ENCODE data around the gene CCDC177. TPM values are rescaled to one million over a fixed set of nuclear protein-coding genes. Genes with fewer than 3 reads are reported as not detected.

Gene CCDC177
- total and polyA plus RNA-seq, 2 of the 8 experiments (the other 6 are each of a cell fraction or from before 2014, with no cell fraction given): 0.62 to 2.8 TPM

DNA sequence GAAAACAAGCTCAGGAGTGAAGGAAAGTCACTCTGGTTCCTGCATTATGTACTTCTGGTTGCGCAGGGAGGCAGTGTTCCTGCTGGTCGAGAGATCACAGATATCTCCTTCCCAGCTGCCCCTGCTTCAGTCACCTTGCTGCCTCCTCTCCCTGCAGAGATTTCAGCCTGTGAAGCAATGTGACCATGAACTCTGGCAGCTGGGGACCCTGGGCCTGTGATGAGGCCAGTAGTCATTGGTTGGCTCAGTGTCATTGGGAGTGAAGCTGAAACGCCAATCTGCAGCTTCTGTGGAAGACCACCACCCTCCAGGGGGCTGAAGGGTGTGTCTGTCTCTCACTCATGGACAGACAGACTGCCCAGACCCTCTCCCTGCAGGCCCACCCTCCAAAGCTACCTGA lies 45.1 kb downstream of the CCDC177 start:
- POLR2A ChIA-PET (ENCODE audit: partially characterized antibody): interaction anchor here (1.4 to 1.8 kb wide), 2 partner anchors 10 to 13 kb away, joined by 3 to 4 read pairs; no protein-coding TSS in a partner anchor
- no peak overlapping the region for H3K4me3 ChIP-seq (ENCODE audit: extremely low read depth in 1 of 4, insufficient read depth in 2 of 4, low read depth in 3 of 4, low read length in 4 of 4)
- no peak overlapping the region for H2BK15ac ChIP-seq (ENCODE audit: low read length)
- H3K27me3 ChIP-seq (replicated peaks in 1 of 4; ENCODE audit: control insufficient read depth in 3 of 4, extremely low read depth in 1 of 4, insufficient read depth in 3 of 4, low read length in 3 of 4): no peaks in the 10 kb centered on the region
- H3K27ac ChIP-seq (ENCODE audit: low read depth, low read length): no peak overlapping the region
- no peaks in the 10 kb centered on the region for H4K20me1 ChIP-seq (replicated peaks in 1 of 2; ENCODE audit: control insufficient read depth in 1 of 2, insufficient read depth in 2 of 2, low read length in 2 of 2)
- H3K23ac ChIP-seq (ENCODE audit: insufficient read length): no peak overlapping the region
- H3K9me3 ChIP-seq (ENCODE audit: insufficient read depth in 2 of 2, low read depth in 1 of 2, low read length in 1 of 2): no peaks in the 10 kb centered on the region
- FAIRE-seq (no peak), DNase-seq (ENCODE audit: low read depth in 1 of 2, low spot score in 2 of 2) (no peak)
- no peaks in the 10 kb centered on the region for H3K4me1 ChIP-seq (replicated peaks in 1 of 4; ENCODE audit: control insufficient read depth in 3 of 4, insufficient read depth in 4 of 4, low read length in 3 of 4)
- no peaks in the 10 kb centered on the region for H3K23me2 ChIP-seq (ENCODE audit: low read depth, low read length)
- no peak for TF ChIP-seq BCL11A (IDR thresholded peaks at IDR 0.05; ENCODE audit: low read depth in 2 of 2, low read length in 2 of 2)
- no peak for TF ChIP-seq SP2 (IDR thresholded peaks at IDR 0.05; ENCODE audit: low read length)
- TF ChIP-seq CEBPB (IDR thresholded peaks at IDR 0.05; ENCODE audit: low read depth, low read length): no peak
- no peak for TF ChIP-seq EGR1 (IDR thresholded peaks at IDR 0.05; ENCODE audit: borderline replicate concordance, low read depth, low read length)
- no peak for TF ChIP-seq JUN (IDR thresholded peaks at IDR 0.05; ENCODE audit: low read depth, low read length)
- TF ChIP-seq KDM1A (IDR thresholded peaks at IDR 0.05; ENCODE audit: borderline replicate concordance, low read length): no peak
- no peak for TF ChIP-seq SUZ12 (IDR thresholded peaks at IDR 0.05; ENCODE audit: low read length)
- no peak for TF ChIP-seq EP300 (IDR thresholded peaks at IDR 0.05; ENCODE audit: borderline replicate concordance in 1 of 2, low read depth in 2 of 2, low read length in 2 of 2)
- no peak for TF ChIP-seq NRF1 (IDR thresholded peaks at IDR 0.05; ENCODE audit: low read depth, low read length)
- no peak for TF ChIP-seq RBBP5 (IDR thresholded peaks at IDR 0.05; ENCODE audit: borderline replicate concordance, low read depth, low read length)
- no peak overlapping the region for H4K91ac ChIP-seq (replicated peaks; ENCODE audit: insufficient read length, low read length)
- no peak overlapping the region for H4K5ac ChIP-seq (ENCODE audit: insufficient read length, low read depth, low read length)
- no peaks in the 10 kb centered on the region for H3K79me1 ChIP-seq (ENCODE audit: low read depth, low read length)
- H3K14ac ChIP-seq (ENCODE audit: insufficient read length): no peak overlapping the region
- no peak overlapping the region for H3K56ac ChIP-seq (replicated peaks; ENCODE audit: insufficient read length, low read depth, low read length)
- H2BK20ac ChIP-seq (ENCODE audit: low read length): no peak overlapping the region
- no peak overlapping the region for H3K18ac ChIP-seq (ENCODE audit: extremely low read depth, low read length)
- no peak overlapping the region for H3K4me2 ChIP-seq (ENCODE audit: insufficient read depth in 1 of 2, low read depth in 2 of 2, low read length in 2 of 2)
- no peak overlapping the region for H2BK12ac ChIP-seq (ENCODE audit: low read depth, low read length)
- no peak overlapping the region for H3K9ac ChIP-seq (replicated peaks in 1 of 4; ENCODE audit: extremely low read depth in 1 of 4, low read depth in 3 of 4, low read length in 3 of 4)
- CTCF ChIA-PET (ENCODE audit: partially characterized antibody): interaction anchor here (0.6 to 2.0 kb wide), 9 partner anchors 10 to 484 kb away, joined by 3 to 11 read pairs (median 3); no protein-coding TSS in a partner anchor
- no peaks in the 10 kb centered on the region for H3K36me3 ChIP-seq (ENCODE audit: control insufficient read depth in 2 of 4, insufficient read depth in 4 of 4, low read length in 3 of 4)
- no peaks in the 10 kb centered on the region for H3K79me2 ChIP-seq (ENCODE audit: control insufficient read depth in 1 of 2, insufficient read depth in 2 of 2, low read length in 2 of 2)
- no peak overlapping the region for H2BK5ac ChIP-seq (ENCODE audit: low read depth, low read length)
- H2BK120ac ChIP-seq (replicated peaks; ENCODE audit: low read depth, low read length): no peak overlapping the region
- no peak overlapping the region for H2AFZ ChIP-seq (ENCODE audit: low read length)
- H3K4ac ChIP-seq (replicated peaks; ENCODE audit: insufficient read length, low read depth, low read length): no peak overlapping the region
- H2AK5ac ChIP-seq (ENCODE audit: low read depth, low read length): no peak overlapping the region
- WGBS, 2 experiments (ENCODE audit: extremely low coverage in 1 of 2, insufficient coverage in 1 of 2, insufficient read length in 1 of 2, insufficient replicate concordance in 2 of 2, low coverage in 1 of 2, low lambda C conversion rate in 2 of 2, missing lambda C conversion rate in 1 of 2): 85% methylated on average over 3 of the region's 3 CpGs; no CpG with 5 or more reads in 1 of the 2 experiments
- no peak overlapping the region for H4K8ac ChIP-seq (ENCODE audit: extremely low read depth, insufficient read depth, low read length)
